Thoracic aorta (tissue), 2 donors: ENCODE data around the gene CNTNAP2. TPM values are rescaled to one million over a fixed set of nuclear protein-coding genes. Genes with fewer than 3 reads are reported as not detected.

Source experiments
- ATAC-seq: fragments of 150-250 bp; one replicate; pipeline ENCODE4 v1.8.0; 2017; ENCODE audit warnings: low read depth; ENCODE audit not compliant: insufficient number of reproducible peaks, low FRiP score
- DNase-seq: peaks from one replicate; pipeline ENCODE4 v3.0.0-alpha.2; 2020; ENCODE audit warnings: low spot score
- H3K27ac ChIP-seq, 2 donors: fragments of 200-600 bp; sonication (generic); 1 replicate in 1 of 2; 2 replicates in 1 of 2; pipeline ENCODE4 v1.5.1; 2016; ENCODE audit warnings: mild to moderate bottlenecking in 2 of 2, moderate library complexity in 2 of 2
- H3K27me3 ChIP-seq: fragments of 200-600 bp; sonication (generic); replicated peaks from 2 replicates; pipeline ENCODE4 v1.6.0; 2016; ENCODE audit warnings: mild to moderate bottlenecking; ENCODE audit not compliant: insufficient read depth
- H3K36me3 ChIP-seq: fragments of 200-600 bp; sonication (generic); one replicate; pipeline ENCODE4 v1.5.1; 2016
- H3K4me1 ChIP-seq, 2 donors: fragments of 200-600 bp; sonication (generic); 1 replicate in 1 of 2; 2 replicates in 1 of 2; pipeline versions ENCODE4 v1.5.1 to v1.6.0; 2016; ENCODE audit warnings: low read depth in 2 of 2, mild to moderate bottlenecking in 1 of 2; ENCODE audit not compliant: control insufficient read depth in 1 of 2
- H3K4me3 ChIP-seq: fragments of 200-600 bp; sonication (generic); 2 replicates; pipeline ENCODE4 v1.5.1; 2016; ENCODE audit warnings: mild to moderate bottlenecking
- H3K9me3 ChIP-seq: fragments of 200-600 bp; sonication (generic); 2 replicates; pipeline ENCODE4 v1.5.1; 2016
- total RNA-seq, 2 donors: library from RNA; depleted of rRNA; stranded (reverse); fragments of >200 nt; gene quantifications; one replicate each; pipeline versions ENCODE4 v1.1.0 to v1.2.3, GENCODE V29; 2016
- TF ChIP-seq, protein P1 (sequence below): fragments of 200-600 bp; sonication (generic); IDR thresholded peaks from one replicate; pipeline ENCODE4 v1.5.1; 2019; ENCODE audit warnings: antibody characterized with exemption

Gene CNTNAP2
- total RNA-seq, 2 donors from 2014 or later: not detected

DNA sequence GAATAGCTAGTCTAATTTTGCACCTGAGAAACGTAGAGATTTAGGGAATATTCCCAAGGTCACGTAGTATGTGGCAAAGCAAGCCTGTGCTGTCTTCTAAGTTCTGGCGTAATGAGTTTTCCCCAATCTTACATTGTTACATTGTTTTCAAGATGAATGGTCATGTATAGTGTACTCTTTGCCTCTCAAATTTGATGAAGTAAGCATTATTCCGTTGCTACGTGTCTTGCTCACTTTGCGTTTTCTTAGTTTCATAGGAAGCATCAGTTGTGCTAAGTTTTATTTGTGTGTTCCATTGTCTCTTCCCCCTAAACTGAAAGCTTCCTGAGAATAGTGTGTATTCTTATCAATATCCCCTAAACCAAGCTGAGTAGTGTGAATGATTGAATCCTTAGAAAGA is 1836.3 kb downstream of the CNTNAP2 start:
- ATAC-seq (no peak), DNase-seq (no peak)
- H3K9me3 ChIP-seq: no peaks in the 10 kb centered on the region
- TF ChIP-seq, protein P1, sequence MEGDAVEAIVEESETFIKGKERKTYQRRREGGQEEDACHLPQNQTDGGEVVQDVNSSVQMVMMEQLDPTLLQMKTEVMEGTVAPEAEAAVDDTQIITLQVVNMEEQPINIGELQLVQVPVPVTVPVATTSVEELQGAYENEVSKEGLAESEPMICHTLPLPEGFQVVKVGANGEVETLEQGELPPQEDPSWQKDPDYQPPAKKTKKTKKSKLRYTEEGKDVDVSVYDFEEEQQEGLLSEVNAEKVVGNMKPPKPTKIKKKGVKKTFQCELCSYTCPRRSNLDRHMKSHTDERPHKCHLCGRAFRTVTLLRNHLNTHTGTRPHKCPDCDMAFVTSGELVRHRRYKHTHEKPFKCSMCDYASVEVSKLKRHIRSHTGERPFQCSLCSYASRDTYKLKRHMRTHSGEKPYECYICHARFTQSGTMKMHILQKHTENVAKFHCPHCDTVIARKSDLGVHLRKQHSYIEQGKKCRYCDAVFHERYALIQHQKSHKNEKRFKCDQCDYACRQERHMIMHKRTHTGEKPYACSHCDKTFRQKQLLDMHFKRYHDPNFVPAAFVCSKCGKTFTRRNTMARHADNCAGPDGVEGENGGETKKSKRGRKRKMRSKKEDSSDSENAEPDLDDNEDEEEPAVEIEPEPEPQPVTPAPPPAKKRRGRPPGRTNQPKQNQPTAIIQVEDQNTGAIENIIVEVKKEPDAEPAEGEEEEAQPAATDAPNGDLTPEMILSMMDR: no peak
- no peak overlapping the region for H3K27ac ChIP-seq
- H3K4me1 ChIP-seq: no peaks in the 10 kb centered on the region
- H3K27me3 ChIP-seq: no peaks in the 10 kb centered on the region
- no peak overlapping the region for H3K4me3 ChIP-seq
- H3K36me3 ChIP-seq: no peaks in the 10 kb centered on the region

DNA sequence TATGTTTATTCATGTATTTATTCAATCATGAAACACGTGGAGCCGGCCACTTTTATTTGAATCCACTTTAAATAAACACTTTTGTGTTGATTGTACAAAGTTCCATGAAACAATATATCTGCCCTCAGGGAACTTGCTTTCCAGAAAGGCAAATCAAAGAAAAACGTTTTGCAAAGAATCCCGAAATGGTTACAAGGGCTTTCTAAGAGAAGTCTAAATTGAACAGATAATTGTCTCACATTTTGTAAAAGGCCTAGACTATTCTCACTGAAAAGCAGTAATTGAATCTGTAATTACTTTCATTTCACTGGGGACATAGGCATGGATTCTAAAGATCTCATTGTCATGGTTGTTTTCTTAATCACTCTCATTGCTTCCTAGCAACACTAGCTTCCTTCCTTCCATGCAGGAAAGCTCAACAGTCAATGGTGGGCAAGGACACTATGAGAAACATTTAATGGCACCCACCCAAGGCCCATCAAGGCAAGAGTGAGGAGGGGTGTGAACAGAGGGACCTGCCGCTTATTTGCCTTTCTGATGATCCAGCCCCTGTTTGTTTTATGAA is 1851.5 kb downstream of the CNTNAP2 start:
- TF ChIP-seq, protein P1: no peak
- no peaks in the 10 kb centered on the region for H3K4me1 ChIP-seq
- no peak overlapping the region for H3K27ac ChIP-seq
- DNase-seq (no peak), ATAC-seq (no peak)
- no peaks in the 10 kb centered on the region for H3K36me3 ChIP-seq
- H3K9me3 ChIP-seq: no peaks in the 10 kb centered on the region
- no peak overlapping the region for H3K4me3 ChIP-seq
- no peaks in the 10 kb centered on the region for H3K27me3 ChIP-seq

DNA sequence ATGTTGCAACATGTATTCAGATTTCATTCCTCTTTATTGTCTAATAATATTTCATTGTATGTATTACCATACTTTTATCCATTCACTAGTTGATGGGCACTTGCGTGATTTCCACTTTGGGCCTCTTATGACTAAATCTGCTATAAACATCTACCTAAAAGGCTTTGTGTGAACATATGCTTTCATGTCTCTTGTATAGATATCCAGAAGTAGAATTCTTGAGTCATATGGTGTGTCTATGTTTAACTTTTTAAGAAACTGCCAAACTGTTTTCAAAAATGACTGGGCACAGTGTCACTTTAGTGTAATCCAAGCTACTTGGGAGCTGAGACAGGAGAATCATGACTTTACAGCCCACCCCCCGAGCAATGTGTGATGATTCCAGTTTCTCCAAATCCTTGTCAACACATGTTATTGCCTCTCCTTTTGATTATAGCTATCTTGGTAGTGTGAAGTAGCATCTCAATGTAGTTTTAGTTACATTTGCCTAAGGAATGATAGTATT is 1855.1 kb downstream of the CNTNAP2 start:
- ATAC-seq (no peak), DNase-seq (no peak)
- Histone ChIP-seq H3K4me1 (no peaks in the 10 kb centered on the region), H3K27ac (no peak overlapping the region), H3K27me3 (no peaks in the 10 kb centered on the region), H3K36me3 (no peaks in the 10 kb centered on the region), H3K4me3 (no peak overlapping the region), H3K9me3 (no peaks in the 10 kb centered on the region)
- TF ChIP-seq, protein P1: no peak

DNA sequence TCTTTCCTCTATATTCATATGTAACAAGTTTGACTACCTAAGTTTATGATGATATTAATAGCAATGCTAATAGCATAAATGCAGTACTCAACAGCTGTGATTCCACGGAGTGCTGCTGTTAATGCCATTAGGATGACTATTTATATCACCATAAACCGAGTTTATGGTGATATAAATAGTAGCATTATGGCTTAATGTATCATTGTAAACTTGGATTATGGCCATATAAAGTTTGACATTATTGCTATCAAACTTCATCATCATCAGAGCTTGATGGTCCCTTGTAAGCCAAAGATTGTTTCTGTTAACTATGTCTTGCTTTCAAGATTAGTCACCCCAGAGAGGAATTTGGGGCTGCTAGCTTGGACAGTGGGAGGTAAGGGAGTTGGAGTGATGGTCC is 1861.6 kb downstream of the CNTNAP2 start:
- H3K4me1 ChIP-seq: no peaks in the 10 kb centered on the region
- ATAC-seq (no peak), DNase-seq (no peak)
- no peaks in the 10 kb centered on the region for H3K9me3 ChIP-seq
- H3K27me3 ChIP-seq: no peaks in the 10 kb centered on the region
- TF ChIP-seq, protein P1: no peak
- no peak overlapping the region for H3K27ac ChIP-seq
- no peaks in the 10 kb centered on the region for H3K36me3 ChIP-seq
- H3K4me3 ChIP-seq: no peak overlapping the region

DNA sequence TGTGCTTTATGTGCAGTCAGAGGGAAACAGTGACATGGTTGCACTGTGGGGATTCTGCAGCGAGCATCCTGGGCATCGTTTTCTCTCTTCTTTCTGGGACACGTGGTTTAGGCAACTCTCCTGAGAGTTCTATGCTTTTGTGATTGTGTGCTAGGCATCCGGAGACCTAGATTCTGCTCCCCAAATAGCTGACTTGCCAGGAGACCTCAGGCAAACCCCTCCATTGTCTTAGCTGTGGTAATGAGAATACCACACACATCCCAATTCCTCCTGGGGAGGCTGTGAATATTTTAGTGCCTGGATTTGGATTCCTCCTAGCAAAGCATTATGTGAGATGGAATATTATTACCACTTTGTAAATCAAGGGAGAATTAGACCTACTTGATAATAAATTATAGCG is 1862.0 kb downstream of the CNTNAP2 start:
- Histone ChIP-seq H3K9me3 (no peaks in the 10 kb centered on the region), H3K4me1 (no peaks in the 10 kb centered on the region), H3K36me3 (no peaks in the 10 kb centered on the region), H3K27me3 (no peaks in the 10 kb centered on the region), H3K4me3 (no peak overlapping the region), H3K27ac (no peak overlapping the region)
- DNase-seq (no peak), ATAC-seq (no peak)
- TF ChIP-seq, protein P1: no peak
